Measurements from ENCODE around the gene DCAF5.

DNA sequence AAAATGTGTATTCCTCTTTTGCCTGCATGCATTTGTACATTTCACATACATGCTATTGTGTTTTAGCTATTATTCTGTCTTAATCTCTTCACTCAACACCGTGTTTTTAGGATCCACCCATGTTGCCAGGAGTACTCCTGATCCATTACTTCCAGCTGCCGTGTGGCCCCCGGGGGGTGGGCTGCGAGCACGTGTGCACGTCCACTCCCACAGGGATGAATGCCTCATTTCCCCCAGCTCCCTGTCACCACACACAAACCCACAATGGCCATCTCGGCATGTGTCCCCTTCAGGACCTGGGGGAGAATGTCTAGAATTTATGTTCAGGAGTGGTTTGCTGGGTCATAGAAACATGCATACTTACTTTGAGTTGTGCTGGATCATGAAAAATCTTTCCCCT lies 111.1 kb downstream of the DCAF5 start:
- TF ChIP-seq, protein P1, sequence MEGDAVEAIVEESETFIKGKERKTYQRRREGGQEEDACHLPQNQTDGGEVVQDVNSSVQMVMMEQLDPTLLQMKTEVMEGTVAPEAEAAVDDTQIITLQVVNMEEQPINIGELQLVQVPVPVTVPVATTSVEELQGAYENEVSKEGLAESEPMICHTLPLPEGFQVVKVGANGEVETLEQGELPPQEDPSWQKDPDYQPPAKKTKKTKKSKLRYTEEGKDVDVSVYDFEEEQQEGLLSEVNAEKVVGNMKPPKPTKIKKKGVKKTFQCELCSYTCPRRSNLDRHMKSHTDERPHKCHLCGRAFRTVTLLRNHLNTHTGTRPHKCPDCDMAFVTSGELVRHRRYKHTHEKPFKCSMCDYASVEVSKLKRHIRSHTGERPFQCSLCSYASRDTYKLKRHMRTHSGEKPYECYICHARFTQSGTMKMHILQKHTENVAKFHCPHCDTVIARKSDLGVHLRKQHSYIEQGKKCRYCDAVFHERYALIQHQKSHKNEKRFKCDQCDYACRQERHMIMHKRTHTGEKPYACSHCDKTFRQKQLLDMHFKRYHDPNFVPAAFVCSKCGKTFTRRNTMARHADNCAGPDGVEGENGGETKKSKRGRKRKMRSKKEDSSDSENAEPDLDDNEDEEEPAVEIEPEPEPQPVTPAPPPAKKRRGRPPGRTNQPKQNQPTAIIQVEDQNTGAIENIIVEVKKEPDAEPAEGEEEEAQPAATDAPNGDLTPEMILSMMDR (IDR thresholded peaks at IDR 0.05; ENCODE audit: control extremely low read depth in 1 of 3, insufficient read depth in 1 of 3, low read depth in 1 of 3, low read length in 3 of 3) = no peak
- TF ChIP-seq CEBPB (IDR thresholded peaks at IDR 0.05; ENCODE audit: low read depth, low read length) = no peak
- no peak for TF ChIP-seq CHD2 (IDR thresholded peaks at IDR 0.05; ENCODE audit: low read length)
- no peak for TF ChIP-seq JUND (IDR thresholded peaks at IDR 0.05; ENCODE audit: low read length)
- no peak for TF ChIP-seq KDM1A (IDR thresholded peaks at IDR 0.05; ENCODE audit: borderline replicate concordance, low read length)
- no peak for TF ChIP-seq SIX5 (IDR thresholded peaks at IDR 0.05; ENCODE audit: low read depth, low read length)
- no peak for TF ChIP-seq EZH2 (IDR thresholded peaks at IDR 0.05; ENCODE audit: low read depth, low read length, severe bottlenecking)
- no peak for TF ChIP-seq SIRT6 (IDR thresholded peaks at IDR 0.05; ENCODE audit: low read length)
- TF ChIP-seq RFX5 (IDR thresholded peaks at IDR 0.05; ENCODE audit: borderline replicate concordance, low read depth, low read length) = no peak
- no peak for TF ChIP-seq TAF1 (IDR thresholded peaks at IDR 0.05; ENCODE audit: low read depth, low read length)
- TF ChIP-seq POLR2A (IDR thresholded peaks at IDR 0.05; ENCODE audit: control extremely low read depth in 1 of 2, low read depth in 2 of 2, low read length in 2 of 2) = no peak
